Globus pallidus (tissue), 1 donor: Measurements from ENCODE around the gene PCGF3.
"Not testable (repeated sequence)": the region's sequence is repeated elsewhere in the genome, so short reads cannot be mapped to it uniquely, and the experiment has no call there.

Experiments
- DNase-seq: peaks from one replicate; pipeline ENCODE4 v3.0.0-alpha.2; 2015; ENCODE audit warnings: low spot score

PCGF3 gene

DNA sequence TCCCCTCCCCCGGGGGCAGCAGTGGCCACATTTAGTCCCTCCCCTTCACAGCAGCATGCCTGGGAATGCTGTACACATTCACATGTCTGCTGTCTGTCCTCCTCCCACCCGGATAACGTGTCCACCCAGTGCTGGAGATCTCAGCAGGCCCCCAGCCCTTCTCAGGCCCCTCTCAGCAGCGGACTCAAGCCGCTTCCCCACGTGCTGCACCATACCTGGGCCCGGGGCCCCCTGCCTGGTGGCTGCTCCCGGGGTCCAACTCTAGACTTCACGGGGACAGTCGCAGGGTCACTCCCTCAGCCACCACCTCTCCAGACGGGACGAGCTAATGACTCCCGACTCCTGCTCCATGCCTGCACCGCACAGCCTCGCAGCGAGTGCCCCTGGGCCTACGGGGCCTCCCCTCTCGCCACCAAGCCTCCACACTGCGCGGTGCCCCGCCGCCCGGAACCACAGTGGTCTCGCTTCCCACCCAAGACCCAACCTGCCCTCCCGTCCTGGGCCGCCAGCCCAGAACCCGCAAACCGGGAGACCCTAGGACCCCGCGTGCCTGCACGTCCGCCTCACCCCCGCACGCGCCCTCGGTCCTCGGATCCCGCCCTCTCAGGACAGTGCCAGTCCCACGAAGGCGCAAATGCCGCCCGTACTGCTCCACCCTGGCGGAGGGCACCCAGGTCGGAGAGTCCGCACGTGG, 1.3 kb upstream of the PCGF3 start:
- no peak for DNase-seq

DNA sequence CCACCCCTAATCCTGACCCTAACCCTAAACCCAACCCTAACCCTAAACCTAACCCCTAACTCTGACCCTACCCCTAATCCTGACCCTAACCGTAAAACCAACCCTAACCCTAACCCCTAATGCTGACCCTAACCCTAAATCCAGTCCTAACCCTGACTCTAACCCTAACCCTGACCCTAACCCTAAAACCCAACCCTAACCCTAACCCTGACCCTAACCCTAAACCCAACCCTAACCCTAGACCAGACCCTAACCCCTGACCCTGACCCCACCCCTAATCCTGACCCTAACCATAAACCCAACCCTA, 708 bp upstream of the PCGF3 start:
- DNase-seq, result no peak

DNA sequence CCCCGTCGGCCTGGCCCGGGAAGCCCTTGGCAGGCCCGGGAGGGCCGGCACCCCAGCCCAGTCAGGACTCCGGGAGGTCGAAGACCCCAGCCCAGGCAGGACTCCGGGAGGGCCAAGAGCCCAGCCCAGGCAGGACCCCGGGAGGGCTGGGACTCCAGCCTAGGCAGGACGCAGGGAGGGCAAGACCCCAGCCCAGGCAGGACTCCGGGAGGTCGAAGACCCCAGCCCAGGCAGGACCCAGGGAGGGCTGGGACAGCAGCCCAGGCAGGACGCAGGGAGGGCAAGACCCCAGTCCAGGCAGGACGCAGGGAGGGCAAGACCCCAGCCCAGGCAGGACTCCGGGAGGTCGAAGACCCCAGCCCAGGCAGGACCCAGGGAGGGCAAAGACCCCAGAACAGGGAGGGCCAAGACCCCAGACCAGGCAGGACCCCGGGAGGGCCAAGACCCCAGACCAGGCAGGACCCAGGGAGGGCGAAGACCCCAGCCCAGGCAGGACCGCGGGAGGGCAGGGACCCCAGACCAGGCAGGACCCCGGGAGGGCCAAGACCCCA, 526 bp downstream of the PCGF3 start:
- not testable (repeated sequence) for DNase-seq

DNA sequence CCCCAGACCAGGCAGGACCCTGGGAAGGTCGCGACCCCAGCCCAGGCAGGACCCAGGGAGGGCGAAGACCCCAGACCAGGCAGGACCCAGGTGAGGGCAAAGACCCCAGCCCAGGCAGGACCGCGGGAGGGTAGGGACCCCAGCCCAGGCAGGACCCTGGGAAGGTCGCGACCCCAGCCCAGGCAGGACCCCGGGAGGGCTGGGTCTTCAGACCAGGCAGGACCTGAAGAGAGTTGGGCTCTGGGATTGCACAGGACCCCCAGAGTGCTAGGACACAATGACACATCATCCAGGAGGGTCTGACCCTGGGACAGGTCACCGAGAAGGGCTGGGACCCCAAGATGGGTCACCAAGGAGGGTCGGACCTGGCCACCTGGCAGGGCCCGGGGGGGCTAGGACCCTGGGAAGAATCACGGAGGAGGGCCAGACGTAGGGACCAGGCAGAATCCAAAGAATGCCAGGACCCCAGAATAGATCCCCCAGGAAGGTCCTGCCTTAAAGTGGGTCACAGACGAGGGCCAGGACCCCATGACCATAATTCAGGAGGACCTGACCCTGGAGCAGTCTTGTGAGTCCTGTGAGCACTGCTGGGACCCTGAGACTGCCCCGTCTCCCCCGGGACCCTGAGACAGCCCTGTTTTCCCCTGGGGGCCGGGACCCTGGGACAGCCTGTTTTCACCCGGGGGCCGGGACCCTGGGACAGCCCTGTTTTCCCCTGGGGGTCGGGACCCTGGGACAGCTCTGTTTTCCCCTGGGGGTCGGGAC, 1.4 kb downstream of the PCGF3 start:
- no peak for DNase-seq

DNA sequence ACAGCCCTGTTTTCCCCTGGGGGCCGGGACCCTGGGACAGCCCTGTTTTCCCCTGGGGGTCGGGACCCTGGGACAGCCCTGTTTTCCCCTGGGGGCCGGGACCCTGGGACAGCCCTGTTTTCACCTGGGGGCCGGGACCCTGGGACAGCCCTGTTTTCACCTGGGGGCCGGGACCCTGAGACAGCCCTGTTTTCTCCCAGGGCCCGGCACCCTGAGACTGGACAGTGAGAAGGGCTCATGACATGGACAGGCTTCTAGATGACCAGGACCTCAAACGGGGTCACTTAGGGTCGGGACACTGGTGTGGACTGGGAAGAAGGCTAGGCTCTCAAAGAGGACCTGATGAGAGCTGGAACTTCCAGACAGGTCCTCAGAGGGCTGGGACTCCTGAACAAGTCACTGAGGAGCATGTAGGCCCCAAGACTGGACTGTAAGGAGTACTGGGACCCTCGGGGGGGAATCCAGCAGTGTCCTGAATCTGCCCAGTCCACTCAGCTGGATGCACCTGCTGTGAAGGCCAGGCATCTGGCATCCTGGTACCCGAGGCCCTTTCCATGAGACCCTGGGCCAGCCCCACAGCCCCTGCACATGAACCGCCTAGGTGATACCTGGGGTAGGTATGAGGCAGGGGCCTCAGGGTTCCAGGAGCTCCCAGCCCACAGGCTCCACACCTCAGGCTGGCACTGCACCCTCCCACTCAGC, 2.4 kb downstream of the PCGF3 start:
- DNase-seq, result no peak

DNA sequence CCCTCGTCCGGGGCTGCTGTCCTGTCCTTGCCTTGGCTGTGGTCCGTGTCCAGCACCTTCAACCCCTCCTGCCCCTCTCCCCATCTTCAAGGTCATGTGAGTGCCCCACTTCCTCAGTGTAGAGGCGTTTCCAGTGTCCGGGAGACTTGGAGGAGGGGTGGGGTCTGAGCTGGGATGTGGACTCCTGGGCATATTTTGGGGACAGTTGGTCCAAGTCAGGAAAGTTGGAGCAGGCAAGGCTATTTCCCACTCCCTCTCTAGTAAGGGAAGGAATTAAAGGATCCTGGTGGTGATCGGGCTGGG, 3.0 kb downstream of the PCGF3 start:
- DNase-seq, result no peak

DNA sequence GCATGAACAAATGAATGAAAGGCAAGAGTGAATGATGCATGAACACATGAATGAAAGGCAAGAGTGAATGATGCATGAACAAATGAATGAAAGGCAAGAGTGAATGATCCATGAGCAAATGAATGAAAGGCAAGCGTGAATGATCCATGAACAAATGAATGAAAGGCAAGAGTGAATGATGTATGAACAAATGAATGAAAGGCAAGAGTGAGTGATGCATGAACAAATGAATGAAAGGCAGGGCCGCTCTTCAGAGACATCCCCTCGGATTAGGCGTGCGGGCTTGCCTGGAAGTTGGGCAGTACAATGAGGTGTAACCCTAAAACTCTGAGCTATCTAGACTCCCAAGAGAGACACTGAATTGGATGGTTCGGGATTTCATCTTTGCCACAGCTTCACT, 3.7 kb downstream of the PCGF3 start:
- no peak for DNase-seq

DNA sequence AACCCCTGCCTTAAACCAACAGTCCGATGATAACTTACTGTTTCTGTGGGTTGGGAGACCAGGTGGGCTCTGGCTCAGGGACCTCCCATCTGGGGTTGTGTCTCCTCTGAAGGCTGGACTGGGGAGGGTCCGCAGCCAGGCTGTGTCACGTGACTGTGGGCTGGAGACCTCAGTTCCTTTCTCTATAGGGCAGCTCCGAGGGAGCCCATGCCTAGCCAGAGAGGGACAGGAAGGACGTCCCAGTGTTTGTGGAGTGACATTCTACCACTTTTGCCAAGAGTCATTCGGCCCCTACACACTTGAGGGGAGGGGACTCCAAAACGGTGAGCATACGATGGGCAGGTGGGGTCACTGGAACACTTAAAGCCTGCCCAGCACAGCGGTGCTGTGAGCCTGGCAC, 4.5 kb downstream of the PCGF3 start:
- DNase-seq, result no peak

DNA sequence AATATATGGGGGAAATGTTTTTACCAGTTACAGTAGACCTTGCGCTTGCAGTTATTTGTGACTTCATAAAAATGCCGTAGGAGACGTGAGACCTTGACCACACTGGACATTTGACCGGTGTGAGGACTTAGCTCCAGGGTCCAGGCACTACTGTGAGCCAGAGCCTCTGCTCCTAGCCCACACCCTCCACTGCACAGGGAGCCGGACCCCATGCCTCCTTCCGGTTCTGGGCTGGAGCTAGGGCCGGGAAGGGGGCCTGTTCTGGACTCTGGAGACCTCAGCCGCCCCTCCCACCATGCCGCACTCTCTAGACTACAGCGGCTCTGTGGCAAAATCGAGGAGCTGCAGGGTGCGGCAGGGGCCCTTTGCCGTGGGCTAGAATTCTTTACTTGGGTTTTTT, 5.3 kb downstream of the PCGF3 start:
- DNase-seq, result no peak

DNA sequence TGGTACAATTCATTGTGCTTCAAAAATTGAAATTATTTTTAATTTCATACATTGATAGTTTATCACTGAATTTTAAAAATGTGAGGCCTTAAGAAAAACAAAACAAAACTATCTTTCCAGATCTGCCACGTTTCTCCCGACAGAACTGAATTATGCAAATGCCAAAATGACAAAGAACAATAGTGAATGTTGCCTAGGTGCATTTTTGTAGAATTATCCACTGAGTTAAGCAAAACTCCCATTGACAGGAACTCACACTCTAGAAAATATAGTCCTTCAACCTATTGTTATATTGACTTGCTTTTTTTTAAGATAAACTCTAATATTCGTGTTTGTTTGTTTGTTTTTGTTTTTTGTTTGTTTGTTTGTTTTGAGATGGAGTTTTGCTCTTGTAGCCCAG, 6.5 kb downstream of the PCGF3 start:
- DNase-seq, result no peak

DNA sequence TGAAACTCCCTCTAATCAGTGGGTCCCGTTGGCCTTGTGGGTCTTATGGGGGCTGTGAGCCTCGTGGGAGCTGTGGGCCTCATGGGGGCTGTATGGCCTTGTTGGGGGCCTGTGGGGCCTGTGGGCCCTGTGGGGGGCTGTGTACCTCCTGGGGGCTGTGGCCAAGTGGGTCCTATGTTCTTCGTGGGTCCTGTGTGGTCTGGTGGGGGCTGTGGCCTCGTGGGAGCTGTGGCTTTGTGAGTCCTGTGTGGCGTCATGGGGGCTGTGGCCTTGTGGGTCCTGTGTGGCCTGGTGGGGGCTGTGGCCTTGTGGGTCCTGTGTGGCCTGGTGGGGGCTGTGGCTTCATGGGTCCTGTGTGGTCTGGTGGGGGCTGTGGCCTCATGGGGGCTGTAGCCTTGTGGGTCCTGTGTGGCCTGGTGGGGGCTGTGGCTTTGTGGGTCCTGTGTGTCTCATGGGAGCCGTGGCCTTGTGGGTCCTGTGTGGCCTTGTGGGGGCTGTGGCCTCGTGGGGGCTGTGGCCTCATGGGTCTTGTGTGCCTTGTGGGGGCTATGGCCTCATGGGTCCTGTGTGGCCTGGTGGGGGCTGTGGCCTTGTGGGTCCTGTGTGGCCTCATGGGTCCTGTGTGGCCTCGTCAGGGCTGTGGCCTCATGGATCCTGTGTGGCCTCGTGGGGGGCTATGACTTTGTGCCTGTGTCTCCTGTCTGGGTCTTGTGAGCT, 7.4 kb downstream of the PCGF3 start:
- DNase-seq, result no peak

DNA sequence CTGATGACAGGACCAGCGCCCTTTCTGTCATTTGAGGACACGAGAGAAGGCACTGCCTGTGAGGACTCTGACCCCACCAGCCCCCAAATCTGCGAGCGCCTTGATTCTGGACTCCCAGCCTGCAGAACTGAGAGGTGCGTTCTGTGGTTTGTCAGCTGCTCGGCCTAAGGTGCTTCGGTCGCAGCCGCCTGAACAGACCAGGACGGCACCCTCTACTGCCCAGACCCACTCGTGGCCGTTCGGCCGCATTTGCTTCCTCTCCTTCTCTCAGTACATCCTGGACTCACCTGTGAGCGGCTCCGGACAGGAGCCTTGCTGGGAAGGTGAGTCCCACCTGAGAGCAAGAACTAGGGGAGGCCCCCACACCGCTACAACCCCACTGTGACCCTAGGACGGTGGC, 8.5 kb downstream of the PCGF3 start:
- no peak for DNase-seq

DNA sequence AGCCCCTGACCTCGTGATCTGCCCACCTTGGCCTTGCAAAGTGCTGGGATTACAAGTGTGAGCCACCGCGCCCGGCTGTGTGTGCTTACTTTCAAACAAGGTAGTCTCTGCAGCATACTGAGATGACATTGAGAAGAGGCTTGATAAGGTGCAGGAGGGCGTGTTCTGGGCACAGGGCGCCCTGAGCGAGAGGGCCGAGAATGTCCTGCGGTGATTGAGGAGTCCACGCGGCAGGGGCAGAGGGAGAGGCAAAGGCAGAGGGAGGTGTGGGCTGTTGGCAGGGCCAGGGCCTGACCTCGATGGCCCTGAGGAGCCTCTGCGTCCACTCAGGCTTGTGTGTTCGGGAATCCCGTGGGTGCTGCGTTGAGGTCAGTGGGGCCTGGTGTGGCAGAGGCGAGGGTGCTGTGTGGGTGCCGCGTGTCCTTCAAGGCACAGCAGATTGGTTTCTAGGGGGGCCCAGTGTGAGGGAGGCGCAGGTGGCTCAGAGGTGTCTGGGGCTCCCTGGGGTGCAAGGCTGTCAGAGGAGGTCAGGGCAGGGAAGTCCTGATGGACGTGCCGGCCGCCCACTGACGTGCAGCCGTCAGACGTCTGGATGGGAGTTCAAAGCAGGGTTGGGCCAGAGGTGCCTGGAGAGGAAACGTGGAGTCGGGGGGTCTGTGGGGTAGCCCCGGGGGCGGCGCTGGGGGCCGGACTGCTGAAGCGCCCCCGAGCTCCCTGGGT, 12.1 kb downstream of the PCGF3 start:
- no peak for DNase-seq

DNA sequence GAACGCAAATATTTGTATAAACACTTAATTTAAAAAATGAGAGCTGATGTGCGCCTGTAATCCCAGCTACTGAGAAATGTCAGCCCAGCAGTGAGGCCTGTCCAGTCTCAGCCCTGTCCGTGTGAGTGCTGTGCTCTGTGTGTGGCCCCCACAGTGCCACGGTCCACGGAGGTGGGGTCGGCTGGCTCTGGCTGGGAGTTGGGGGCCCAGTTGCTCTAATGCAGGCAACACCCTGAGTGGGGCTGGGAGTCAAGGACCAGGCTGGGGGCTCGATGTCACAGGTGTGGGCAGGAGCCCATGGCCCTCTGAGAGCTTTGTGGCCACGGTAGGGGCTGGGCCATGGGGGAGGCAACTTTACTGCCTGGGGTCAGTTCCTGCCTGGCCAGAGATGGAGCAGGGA, 12.8 kb downstream of the PCGF3 start:
- no peak for DNase-seq

DNA sequence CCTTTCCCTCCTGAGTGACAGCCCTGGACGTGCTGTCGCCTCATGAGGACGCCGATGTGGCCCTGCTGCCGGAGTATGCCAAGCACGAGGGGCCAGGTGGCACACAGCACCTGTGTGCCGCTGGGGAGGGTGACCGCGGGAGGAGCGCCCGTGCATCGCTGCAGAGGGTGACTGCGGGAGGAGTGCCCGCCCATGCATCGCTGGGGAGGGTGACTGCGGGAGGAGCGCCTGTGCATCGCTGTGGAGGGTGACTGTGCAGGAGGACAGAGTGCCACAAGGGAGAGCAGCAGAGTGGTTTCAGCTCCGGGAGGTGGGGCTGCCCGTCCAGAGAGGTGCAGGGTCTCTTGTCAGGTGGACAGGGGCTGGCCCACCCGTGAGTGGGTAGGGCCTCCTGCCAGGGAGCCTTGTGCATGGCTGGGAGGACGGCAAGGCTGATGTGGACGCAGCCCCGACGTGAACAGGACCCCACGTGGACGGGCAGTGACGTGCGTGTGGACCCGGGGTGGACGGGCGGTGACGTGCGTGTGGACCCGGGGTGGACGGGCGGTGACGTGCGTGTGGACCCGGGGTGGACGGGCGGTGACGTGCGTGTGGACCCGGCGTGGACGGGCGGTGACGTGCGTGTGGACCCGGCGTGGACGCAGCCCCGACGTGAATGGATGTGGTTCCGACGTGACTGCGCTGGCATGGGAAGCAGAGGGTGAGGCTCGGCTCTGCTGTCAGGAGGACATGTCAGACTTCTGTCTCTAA, 14.7 kb downstream of the PCGF3 start:
- DNase-seq, result no peak

DNA sequence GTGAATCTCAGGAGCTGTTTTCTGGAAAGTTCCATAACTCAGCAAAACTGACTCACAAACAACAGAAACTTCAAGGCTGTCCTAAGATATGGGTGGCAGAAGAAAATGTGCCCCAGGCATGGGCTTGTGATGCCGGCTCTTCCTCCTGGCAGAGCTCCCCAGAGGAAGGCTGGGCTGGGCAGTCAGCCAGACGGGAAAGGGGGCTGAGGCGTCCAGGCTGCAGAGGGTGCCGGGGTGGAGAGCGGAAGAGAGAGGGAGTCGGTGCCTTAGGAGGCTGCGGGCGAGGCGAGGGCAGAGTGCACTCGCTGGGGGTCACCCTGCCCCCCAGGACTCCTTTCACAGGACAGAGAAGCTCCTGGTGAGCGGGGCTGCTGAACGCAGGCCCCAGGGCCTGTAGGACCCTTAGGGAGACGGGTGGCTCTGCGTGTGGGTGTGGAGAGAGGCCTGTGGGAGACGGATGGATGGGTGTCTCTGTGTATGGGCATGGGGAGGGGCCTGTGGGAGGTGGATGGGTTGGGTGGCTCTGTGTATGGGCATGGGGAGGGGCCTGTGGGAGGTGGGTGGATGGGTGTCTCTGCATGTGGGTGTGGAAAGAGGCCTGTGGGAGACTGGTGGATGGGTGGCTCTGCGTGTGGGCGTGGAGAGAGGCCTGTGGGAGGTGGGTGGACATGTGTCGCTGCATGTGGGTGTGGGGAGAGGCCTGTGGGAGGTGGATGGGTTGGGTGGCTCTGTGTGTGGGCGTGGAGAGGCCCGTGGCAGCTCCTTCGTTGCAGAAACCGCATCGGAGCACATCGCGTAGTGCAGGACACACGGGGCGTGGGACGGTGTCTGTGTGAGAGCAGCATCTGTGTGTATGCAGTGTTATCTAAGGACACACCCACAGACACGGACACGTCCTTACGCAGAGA, 15.9 kb downstream of the PCGF3 start:
- no peak for DNase-seq

DNA sequence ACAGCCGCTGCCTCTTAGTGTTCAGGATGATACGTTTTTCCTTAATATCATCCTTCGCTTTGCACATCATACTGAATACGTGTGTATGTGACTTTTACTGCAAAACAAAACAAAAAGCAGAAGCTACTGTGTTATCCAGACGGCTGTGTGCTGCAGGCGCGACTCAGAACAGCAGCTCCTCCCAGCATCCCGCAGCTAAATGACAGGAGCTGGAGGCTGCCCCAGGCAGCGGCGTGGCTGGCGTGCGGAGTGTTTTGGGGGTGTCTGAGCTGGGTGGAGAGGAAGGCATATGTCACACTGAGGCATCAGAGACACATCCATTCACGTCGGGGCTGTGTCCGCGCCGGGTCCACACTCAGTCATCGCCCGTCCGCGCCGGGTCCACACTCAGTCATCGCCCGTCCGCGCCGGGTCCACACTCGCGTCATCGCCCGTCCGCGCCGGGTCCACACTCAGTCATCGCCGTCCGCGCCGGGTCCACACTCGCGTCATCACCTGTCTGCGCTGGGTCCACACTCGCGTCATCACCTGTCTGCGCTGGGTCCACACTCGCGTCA, 16.6 kb downstream of the PCGF3 start:
- no peak for DNase-seq

DNA sequence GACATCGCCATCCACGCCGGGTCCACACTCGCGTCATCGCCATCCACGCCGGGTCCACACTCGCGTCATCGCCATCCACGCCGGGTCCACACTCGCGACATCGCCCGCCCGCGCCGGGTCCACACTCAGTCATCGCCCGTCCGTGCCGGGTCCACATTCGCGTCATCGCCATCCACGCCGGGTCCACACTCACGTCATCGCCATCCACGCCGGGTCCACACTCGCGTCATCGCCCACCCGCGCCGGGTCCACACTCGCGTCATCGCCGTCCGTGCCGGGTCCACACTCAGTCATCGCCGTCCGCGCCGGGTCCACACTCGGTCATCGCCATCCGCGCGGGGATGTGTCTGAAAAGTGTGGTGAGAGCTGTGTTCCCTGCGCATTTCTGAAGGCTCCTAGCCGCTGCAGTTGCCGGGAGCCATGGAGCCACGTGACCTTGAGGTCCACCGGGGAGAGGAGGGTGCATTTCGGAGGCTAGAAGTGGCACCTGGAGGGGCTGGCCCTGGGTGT, 17.3 kb downstream of the PCGF3 start:
- DNase-seq, result no peak

DNA sequence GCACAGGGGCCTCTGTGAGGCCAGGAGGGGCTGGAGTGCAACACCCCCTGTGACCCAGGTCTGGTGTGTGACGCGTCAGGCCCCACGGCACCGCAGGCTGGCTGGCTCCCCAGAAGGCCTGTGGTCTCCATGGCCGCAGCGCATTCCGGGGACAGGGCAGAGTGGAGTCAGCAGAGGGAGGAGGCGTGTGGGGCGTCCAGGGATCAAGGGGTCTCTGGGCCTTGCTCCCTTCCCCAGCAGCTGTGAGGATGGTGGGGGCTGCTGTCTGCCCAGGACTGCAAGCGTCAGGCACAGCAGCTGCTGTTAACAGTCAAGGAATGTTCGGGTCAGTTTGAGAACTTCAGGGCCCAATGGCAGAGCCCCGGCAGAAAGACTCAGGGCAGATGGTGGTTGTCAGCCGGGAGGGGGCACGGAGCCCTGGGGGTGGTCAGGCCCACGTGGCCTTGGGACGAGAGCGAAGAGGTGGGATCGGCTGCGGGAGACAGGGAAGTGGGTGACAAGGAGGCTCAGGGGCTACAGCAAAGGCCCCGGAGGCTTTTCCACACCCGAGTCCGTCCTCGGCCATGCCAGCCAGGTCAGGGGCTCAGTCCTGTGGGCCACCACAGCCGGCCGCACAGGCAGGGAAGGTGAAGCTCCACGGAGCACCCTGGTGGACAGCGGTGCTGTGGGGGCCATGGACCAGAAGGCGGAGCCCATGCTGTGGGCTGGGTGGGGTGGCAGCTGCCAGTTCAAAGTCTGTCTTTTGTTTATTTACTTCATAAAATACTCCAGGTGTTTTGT, 18.3 kb downstream of the PCGF3 start:
- DNase-seq, result no peak
